Rectal smooth muscle tissue (tissue), 1 donor: ENCODE data around the gene PDPN.

Source experiments
- H3K27ac ChIP-seq: one replicate; pipeline ENCODE4 v1.7.0; 2013; ENCODE audit warnings: low read depth, low read length, inconsistent platforms
- H3K27me3 ChIP-seq: one replicate; pipeline ENCODE4 v1.7.0; 2013; ENCODE audit warnings: low read length; ENCODE audit not compliant: control insufficient read depth, insufficient read depth
- H3K36me3 ChIP-seq: one replicate; pipeline ENCODE4 v1.7.0; 2013; ENCODE audit warnings: low read length; ENCODE audit not compliant: control insufficient read depth, insufficient read depth
- H3K4me1 ChIP-seq: one replicate; pipeline ENCODE4 v1.7.0; 2013; ENCODE audit warnings: low read length; ENCODE audit not compliant: control insufficient read depth, insufficient read depth
- H3K4me3 ChIP-seq: one replicate; pipeline ENCODE4 v1.7.0; 2013; ENCODE audit warnings: low read length
- H3K9ac ChIP-seq: one replicate; pipeline ENCODE4 v1.7.0; 2013; ENCODE audit warnings: low read length

The PDPN gene

GRCh38 chr1:13583966-13584791 is 547 bp downstream of the PDPN start:
- Histone ChIP-seq H3K9ac (no peak overlapping the region), H3K27ac (peak overlapping the region; percentile 45), H3K4me1 (no peaks in the 10 kb centered on the region), H3K36me3 (no peaks in the 10 kb centered on the region), H3K4me3 (peak overlapping the region; percentile 64), H3K27me3 (peaks cover 9% of the 10 kb centered on the region)

DNA sequence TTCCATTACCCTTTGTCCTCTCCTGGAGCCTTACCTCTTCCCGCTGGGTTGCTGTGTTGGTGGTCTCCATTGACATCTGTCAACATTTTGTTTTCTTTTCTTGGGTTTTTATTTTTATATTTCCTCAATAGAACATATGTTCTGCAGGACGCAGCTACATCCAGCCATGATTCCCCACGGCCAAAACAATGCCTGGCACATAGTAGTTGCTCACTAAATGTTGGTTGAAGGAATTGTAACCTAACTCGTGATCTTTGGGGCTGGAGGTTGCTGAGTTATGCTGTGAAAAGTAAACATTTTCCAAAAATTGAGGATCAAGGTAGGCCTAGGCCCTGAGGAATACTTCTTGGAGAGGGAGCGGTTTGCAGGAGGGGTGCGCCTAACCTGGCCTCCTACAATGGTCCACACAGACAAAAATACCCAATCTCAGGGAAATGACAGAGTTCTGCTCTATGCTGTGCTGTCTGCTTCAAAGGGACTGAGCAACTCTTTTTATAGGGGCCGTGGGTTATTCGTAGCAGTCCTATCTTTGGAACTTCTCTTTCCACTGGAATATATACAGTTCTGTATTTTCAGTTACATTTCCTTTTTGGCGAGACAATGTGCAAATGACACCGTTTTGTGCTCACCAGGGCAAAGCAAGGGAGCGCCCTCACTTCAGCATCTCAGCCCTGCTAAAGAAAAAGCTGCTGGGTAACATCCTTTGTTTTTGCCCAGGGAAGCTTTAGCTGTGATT is 1.4 kb downstream of the PDPN start:
- H3K4me1 ChIP-seq: no peaks in the 10 kb centered on the region
- H3K27me3 ChIP-seq: peaks cover 9% of the 10 kb centered on the region
- no peak overlapping the region for H3K9ac ChIP-seq
- H3K36me3 ChIP-seq: no peaks in the 10 kb centered on the region
- no peak overlapping the region for H3K4me3 ChIP-seq
- H3K27ac ChIP-seq: no peak overlapping the region

GRCh38 chr1:13585612-13585991 is 2.0 kb downstream of the PDPN start:
- Histone ChIP-seq H3K36me3 (no peaks in the 10 kb centered on the region), H3K27ac (no peak overlapping the region), H3K9ac (no peak overlapping the region), H3K4me1 (no peaks in the 10 kb centered on the region), H3K4me3 (no peak overlapping the region), H3K27me3 (peaks cover 9% of the 10 kb centered on the region)

DNA sequence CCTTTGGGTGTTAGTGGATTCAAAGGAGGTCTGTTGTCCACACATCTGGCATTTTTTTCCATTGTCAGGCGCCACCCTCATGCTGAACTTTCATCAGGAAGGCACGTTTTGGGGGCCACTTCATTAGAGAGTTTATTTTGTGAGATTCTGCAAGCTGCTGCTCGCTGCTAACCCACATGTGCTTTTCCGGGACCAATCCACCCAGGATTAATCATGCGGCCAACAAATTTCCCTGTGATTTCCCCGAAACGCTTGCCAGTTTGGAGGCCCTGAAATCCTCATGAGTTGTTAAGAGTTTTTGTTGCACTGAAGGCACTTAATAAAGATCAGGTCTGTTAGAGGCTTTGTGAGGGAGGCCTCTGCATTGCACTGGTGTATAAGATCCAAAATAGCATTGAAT is 2.4 kb downstream of the PDPN start:
- Histone ChIP-seq H3K4me1 (no peaks in the 10 kb centered on the region), H3K27me3 (peaks cover 9% of the 10 kb centered on the region), H3K36me3 (no peaks in the 10 kb centered on the region), H3K4me3 (no peak overlapping the region), H3K27ac (no peak overlapping the region), H3K9ac (no peak overlapping the region)

DNA sequence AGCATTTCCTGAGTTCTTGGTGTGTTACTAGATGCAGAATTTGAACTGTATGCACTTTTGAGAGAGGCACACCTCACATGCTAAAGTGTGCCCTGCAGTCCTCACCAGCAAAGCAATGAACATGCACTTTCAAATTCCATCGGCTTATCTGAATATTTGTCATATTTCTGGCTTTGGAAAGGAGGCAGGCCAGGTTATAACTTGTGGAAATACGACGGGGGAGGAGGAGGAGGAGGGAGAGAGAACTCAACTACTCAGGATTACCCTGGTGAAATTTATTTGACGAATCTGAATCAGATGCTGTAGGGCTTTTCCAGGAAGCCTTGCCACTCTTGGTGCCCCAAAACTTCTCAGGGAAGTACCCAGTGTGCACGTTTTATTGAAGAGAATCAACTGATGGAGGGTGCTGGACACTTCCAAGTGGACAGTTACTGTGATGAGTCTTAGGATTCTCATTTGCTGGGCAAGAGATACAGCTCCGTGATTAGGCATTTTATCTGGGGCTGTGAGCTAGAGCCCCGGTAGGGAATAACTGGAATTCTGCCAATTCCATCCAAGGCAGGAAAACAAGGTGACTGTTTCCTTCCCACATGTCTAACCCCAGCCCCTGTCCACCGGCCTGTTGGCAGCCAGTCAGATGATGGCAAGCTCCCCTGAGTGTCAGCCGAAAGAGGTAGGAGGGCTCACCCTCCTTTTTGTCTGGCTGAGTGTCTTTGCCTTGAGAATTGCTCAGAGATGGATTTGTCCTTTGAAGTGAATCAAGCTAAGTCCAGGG is 3.8 kb downstream of the PDPN start:
- no peaks in the 10 kb centered on the region for H3K4me1 ChIP-seq
- H3K27me3 ChIP-seq: peaks cover 9% of the 10 kb centered on the region
- no peak overlapping the region for H3K4me3 ChIP-seq
- no peaks in the 10 kb centered on the region for H3K36me3 ChIP-seq
- H3K9ac ChIP-seq: no peak overlapping the region
- no peak overlapping the region for H3K27ac ChIP-seq

GRCh38 chr1:13588946-13589796 is 5.5 kb downstream of the PDPN start:
- no peaks in the 10 kb centered on the region for H3K4me1 ChIP-seq
- no peak overlapping the region for H3K4me3 ChIP-seq
- no peaks in the 10 kb centered on the region for H3K36me3 ChIP-seq
- no peak overlapping the region for H3K9ac ChIP-seq
- peaks cover 6% of the 10 kb centered on the region for H3K27me3 ChIP-seq
- H3K27ac ChIP-seq: no peak overlapping the region

GRCh38 chr1:13590486-13590885 is 6.9 kb downstream of the PDPN start:
- no peak overlapping the region for H3K27ac ChIP-seq
- no peaks in the 10 kb centered on the region for H3K36me3 ChIP-seq
- H3K9ac ChIP-seq: no peak overlapping the region
- no peak overlapping the region for H3K4me3 ChIP-seq
- peaks cover 2% of the 10 kb centered on the region for H3K27me3 ChIP-seq
- no peaks in the 10 kb centered on the region for H3K4me1 ChIP-seq

- Histone ChIP-seq H3K4me3 (no peak overlapping the region), H3K4me1 (no peaks in the 10 kb centered on the region), H3K9ac (no peak overlapping the region), H3K36me3 (no peaks in the 10 kb centered on the region), H3K27me3 (no peaks in the 10 kb centered on the region), H3K27ac (peak overlapping the region; percentile 27)
Observed at GRCh38 chr1:13593511-13594131, 10.0 kb downstream of the PDPN start.

GRCh38 chr1:13595411-13595810 is 11.8 kb downstream of the PDPN start:
- Histone ChIP-seq H3K4me1 (no peaks in the 10 kb centered on the region), H3K4me3 (no peak overlapping the region), H3K9ac (no peak overlapping the region), H3K27me3 (no peaks in the 10 kb centered on the region), H3K27ac (no peak overlapping the region), H3K36me3 (no peaks in the 10 kb centered on the region)

DNA sequence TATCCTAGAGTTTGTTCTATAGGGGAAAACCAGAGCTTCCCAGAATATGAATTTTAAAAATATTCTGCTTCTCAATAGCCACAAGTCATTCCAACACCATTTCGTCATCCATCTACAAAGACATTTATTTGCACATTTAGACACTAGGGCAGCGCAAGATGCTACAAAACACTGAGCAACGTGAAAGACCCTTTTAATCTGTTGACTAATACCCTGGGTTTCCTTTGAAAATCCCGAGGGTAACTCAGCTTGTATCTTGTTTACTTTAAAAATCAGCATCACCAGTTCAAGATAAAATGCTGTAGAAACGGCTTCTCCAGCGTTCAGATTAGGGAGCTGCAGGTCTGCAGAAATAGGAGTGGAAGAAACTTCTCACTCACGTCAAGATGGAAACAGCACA is 13.5 kb downstream of the PDPN start:
- Histone ChIP-seq H3K9ac (no peak overlapping the region), H3K27me3 (no peaks in the 10 kb centered on the region), H3K4me3 (no peak overlapping the region), H3K27ac (no peak overlapping the region), H3K36me3 (no peaks in the 10 kb centered on the region), H3K4me1 (no peaks in the 10 kb centered on the region)

GRCh38 chr1:13600762-13601453 is 17.3 kb downstream of the PDPN start:
- Histone ChIP-seq H3K4me3 (no peak overlapping the region), H3K4me1 (no peaks in the 10 kb centered on the region), H3K27ac (no peak overlapping the region)

More at GRCh38 chr1:13600762-13601453, 17.3 kb downstream of the PDPN start:
- Histone ChIP-seq H3K36me3 (no peaks in the 10 kb centered on the region), H3K27me3 (no peaks in the 10 kb centered on the region), H3K9ac (no peak overlapping the region)
